GM12878 (cell line): ENCODE data around the gene CCDC6.

Source experiments
- MXI1 ChIP-seq: fragments of 150-350 bp; IDR thresholded peaks from 2 replicates; pipeline ENCODE4 v1.6.1; 2011; ENCODE audit warnings: low read depth, mild to moderate bottlenecking, inconsistent platforms, low read length, improper control_type of control experiment
- POLR2AphosphoS5 ChIP-seq: IDR thresholded peaks from 2 replicates; pipeline ENCODE4 v1.6.1; 2011; ENCODE audit warnings: mild to moderate bottlenecking, low read length, inconsistent platforms
- USF1 ChIP-seq: IDR thresholded peaks from 2 replicates; pipeline ENCODE4 v1.6.1; 2011; ENCODE audit warnings: borderline replicate concordance, low read depth, mild to moderate bottlenecking, moderate library complexity, mixed read lengths, low read length; ENCODE audit not compliant: insufficient read depth; ENCODE audit errors: extremely low read length

GRCh38 chr10:59881640-59882039 is 24.7 kb downstream of the CCDC6 start:
- no peak for TF ChIP-seq POLR2AphosphoS5
- TF ChIP-seq USF1, result no peak
- TF ChIP-seq MXI1, result no peak
